HT1080 (cell line): Measurements from ENCODE around the gene TOMM40. TPM values are rescaled to one million over a fixed set of nuclear protein-coding genes. Genes with fewer than 3 reads are reported as not detected.
A peak's percentile ranks its signal among the peaks of the same experiment; 100 is the strongest.
"Not testable (repeated sequence)": the region's sequence is repeated elsewhere in the genome, so short reads cannot be mapped to it uniquely, and the experiment has no call there.

Source experiments
- DNase-seq: peaks from one replicate; pipeline ENCODE4 v3.0.0-alpha.2; 2015; ENCODE audit warnings: low read depth
- total RNA-seq: library from RNA; depleted of rRNA; stranded (reverse); fragments of >200 nt; shearing (Covaris generic); gene quantifications from 2 replicates; pipeline ENCODE4 v1.2.3, GENCODE V29; 2014; rRNA removed

The TOMM40 gene
- total RNA-seq, 1 experiment from 2014 or later = 243 TPM

- peak; percentile 56 for DNase-seq
These were observed 34.2 kb downstream of the TOMM40 start for GRCh38 chr19:44925114-44925891.

DNA sequence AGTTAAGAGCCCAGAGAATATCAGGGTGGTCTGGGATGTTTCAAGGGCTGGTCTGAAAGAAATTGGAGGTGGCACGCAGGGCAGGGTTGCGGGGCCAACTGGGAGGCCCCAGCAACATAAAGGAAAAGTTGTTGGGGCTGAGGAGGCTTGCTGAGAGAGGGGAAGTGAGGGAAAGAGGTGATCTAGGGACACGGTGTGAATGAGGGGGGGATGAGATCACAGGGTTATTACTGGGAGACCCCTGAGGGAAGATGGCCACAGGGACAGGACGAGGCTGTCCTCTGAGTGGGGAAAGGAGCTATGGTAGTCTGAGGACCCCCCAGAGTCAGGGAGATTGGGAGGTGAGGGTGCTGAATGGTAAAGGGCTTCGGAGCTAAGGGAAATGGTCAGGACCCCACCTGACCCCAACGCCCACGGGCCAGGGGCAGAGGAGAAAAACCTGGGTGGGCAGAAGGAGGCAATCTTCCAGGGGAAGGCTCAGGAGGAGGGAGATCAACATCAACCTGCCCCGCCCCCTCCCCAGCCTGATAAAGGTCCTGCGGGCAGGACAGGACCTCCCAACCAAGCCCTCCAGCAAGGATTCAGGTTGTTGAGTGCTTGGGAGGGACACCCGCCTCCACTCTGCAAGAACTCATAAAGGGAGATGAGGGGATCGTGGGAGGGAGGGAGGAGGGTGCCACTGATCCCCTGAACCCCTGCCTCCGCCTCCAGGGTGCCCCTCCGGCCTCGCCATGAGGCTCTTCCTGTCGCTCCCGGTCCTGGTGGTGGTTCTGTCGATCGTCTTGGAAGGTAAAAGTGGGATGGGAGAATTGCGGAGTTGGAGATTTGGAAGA, 35.4 kb downstream of the TOMM40 start:
- not testable (repeated sequence) for DNase-seq

- peak; percentile 61 for DNase-seq
These were observed 36.7 kb downstream of the TOMM40 start for GRCh38 chr19:44927746-44928145.

GRCh38 chr19:44930088-44930487, 39.0 kb downstream of the TOMM40 start:
- DNase-seq = no peak

GRCh38 chr19:44931541-44931940, 40.5 kb downstream of the TOMM40 start:
- DNase-seq = no peak

DNA sequence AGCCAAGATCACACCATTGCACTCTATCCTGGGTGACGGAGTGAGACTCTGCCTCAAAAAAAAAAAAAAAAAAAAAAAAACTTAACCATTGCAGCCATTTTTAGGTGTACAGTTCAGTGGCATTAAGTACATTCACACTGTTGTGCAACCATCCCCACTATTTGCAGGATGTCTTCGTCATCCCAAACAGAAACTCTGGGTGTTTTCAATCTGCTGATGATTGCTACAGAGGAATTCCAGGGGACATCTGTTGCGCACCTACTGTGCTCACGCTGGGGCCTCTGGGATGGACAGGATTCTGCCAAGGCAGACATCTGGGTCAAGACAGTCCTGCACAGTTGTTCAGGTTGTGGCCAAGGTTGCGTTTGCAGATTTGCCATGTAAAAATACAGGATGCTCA, 48.6 kb downstream of the TOMM40 start:
- no peak for DNase-seq

GRCh38 chr19:44942067-44942571, 51.1 kb downstream of the TOMM40 start, which contains the start of gene APOC4:
APOC4 (plus strand) TSS chr19:44942237; CDS start chr19:44942278, 41 bp downstream.
- no peak for DNase-seq

DNA sequence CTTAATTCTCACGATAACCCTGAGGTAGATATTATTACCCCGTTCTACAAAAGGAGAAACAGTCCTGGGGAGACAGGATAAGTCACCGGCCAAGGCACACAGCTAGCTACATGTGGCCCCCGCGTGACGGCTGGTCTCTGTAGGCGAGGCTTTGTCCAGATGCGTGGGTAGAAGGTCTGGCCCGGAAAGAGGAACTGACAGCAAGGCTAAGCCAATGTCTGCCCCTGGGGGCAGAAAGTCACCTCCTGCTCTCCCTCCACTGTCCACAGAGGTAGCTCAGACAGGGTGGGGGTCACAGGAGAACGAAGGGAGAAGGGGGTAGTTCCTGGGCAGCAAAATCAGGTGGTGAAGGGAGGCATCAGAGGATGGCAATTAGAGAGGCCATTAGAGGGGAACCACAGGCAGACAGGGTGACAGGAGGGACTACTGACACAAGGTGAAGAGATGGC, 52.8 kb downstream of the TOMM40 start:
- DNase-seq = no peak

GRCh38 chr19:44947041-44947581, 56.1 kb downstream of the TOMM40 start:
- DNase-seq = no peak

DNA sequence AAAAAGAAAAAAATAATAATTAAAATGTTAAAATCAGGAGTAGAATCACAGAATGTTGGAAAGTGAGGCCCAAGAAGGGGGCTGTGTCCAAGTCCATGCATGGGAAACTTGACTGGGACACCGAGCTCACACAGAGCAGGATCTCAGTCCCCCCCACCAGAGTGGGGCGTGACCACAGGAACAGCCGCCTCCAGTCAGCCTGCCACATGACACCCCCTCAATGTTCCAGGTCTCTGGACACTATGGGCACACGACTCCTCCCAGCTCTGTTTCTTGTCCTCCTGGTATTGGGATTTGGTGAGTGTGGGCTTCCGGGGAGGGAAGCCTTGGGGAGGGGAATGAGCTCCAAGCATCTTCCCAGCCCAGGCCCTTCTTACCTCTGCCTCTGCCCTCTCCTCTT, 57.2 kb downstream of the TOMM40 start:
- no peak for DNase-seq

GRCh38 chr19:44948763-44949374, 57.8 kb downstream of the TOMM40 start:
- no peak for DNase-seq

DNA sequence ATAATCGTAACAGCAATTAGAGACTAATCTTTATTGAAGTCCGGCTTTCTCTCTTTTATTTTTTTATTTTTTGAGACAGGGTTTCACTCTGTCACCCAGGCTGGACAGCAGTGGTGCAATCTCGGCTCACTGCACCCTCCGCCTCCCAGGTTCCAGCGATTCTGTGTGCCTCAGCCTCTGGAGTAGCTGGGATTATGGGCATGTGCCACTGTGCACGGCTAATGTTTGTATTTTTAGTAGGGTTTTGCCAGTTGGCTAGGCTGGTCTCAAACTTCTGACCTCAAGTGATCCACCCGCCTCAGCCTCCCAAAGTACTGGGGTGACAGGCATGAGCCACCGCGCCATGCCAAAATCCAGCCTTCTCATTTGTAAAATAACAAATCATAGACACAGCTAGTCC, 58.5 kb downstream of the TOMM40 start:
- no peak for DNase-seq

DNA sequence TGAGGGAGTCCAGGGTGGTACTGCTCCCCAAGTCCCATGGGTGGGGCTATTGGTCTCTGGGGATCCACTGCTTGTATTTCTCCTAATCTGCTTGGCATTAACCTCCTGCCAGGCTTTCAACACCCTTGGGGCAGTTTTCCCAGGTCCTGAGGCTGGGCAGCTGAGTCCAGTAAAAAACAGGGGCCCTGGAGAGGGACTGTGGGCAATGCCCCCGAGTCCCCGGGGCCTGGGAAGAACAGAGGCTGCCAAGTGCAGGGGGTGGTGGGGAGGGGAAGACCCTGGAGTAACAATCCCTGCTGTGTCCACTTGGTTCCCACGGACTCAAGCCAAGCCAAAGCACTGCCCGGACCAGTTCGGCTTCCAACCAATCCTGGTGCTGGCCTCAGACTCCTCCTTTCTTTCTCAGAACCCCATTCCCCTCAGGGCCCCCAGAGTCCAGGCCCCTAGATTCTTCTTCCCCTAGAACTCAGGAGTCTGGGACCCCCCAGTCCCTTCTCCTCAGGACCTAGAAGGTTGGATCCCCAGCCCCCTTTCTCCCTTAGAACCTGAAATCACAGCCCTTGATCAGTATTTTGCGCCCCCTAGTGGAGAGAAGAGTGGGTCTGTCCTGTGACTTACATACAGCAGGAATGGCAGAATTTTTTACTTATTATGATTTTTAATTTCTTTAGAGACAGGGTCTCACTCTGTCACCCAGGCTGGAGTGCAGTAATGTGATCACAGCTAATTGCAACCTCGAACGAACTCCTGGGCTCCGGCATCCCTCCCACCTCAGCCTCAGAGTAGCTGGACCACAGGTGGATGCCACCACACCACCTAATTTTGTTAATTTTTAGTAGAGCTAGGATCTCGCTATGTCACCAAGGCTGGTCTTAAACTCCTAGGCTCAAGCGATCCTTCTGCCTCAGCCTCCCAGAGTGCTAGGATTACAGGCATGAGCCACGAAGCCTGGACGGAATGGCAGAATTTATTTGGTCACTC, 60.4 kb downstream of the TOMM40 start:
- peak; percentile 40 for DNase-seq

Other genes starting within 250 kb of the TOMM40 start
- gene PVR, start 247.3 kb upstream of the TOMM40 start, total RNA-seq = 97.9 and 110 TPM in 2 replicates
- gene CEACAM19, start 219.8 kb upstream of the TOMM40 start, total RNA-seq = 0.03 TPM in 1 of 2 replicates, not detected in the other
- not detected in 2 replicates for gene CEACAM16, start 192.1 kb upstream of the TOMM40 start, total RNA-seq
- gene BCL3, start 142.5 kb upstream of the TOMM40 start, total RNA-seq = 4.0 and 5.2 TPM in 2 replicates
- gene CBLC, start 113.4 kb upstream of the TOMM40 start, total RNA-seq = 0.33 TPM in 1 of 2 replicates, not detected in the other
- 2.0 and 3.9 TPM in 2 replicates for gene BCAM, start 82.2 kb upstream of the TOMM40 start, total RNA-seq
- 131 and 151 TPM in 2 replicates for gene NECTIN2, start 45.0 kb upstream of the TOMM40 start, total RNA-seq
- 1.4 and 1.9 TPM in 2 replicates for gene APOE, start 14.5 kb downstream of the TOMM40 start, total RNA-seq
- 0.37 and 2.7 TPM in 2 replicates for gene APOC1, start 23.4 kb downstream of the TOMM40 start, total RNA-seq
- gene APOC4, start 51.0 kb downstream of the TOMM40 start, total RNA-seq = not detected in 2 replicates
- not detected in 2 replicates for gene APOC2, start 54.8 kb downstream of the TOMM40 start, total RNA-seq
- gene CLPTM1, start 64.1 kb downstream of the TOMM40 start, total RNA-seq = 34.2 and 51.5 TPM in 2 replicates
- gene RELB, start 110.2 kb downstream of the TOMM40 start, total RNA-seq = 3.2 TPM in 2 replicates
- 31.0 and 36.9 TPM in 2 replicates for gene CLASRP, start 147.8 kb downstream of the TOMM40 start, total RNA-seq
- not detected in 2 replicates for gene ZNF296, start 185.2 kb downstream of the TOMM40 start, total RNA-seq
- 58.2 and 59.2 TPM in 2 replicates for gene GEMIN7, start 188.0 kb downstream of the TOMM40 start, total RNA-seq
- gene PPP1R37, start 201.9 kb downstream of the TOMM40 start, total RNA-seq = 24.8 and 26.5 TPM in 2 replicates